ENCODE results near the gene ZSWIM1. TPM values are rescaled to one million over a fixed set of nuclear protein-coding genes. Genes with fewer than 3 reads are reported as not detected.
A peak's percentile ranks its signal among the peaks of the same experiment; 100 is the strongest.

The ZSWIM1 gene
- total and polyA plus RNA-seq, 2 of the 13 experiments (the other 11 are each of a cell fraction or from before 2014, with no cell fraction given): 9.5 to 11.7 TPM

DNA sequence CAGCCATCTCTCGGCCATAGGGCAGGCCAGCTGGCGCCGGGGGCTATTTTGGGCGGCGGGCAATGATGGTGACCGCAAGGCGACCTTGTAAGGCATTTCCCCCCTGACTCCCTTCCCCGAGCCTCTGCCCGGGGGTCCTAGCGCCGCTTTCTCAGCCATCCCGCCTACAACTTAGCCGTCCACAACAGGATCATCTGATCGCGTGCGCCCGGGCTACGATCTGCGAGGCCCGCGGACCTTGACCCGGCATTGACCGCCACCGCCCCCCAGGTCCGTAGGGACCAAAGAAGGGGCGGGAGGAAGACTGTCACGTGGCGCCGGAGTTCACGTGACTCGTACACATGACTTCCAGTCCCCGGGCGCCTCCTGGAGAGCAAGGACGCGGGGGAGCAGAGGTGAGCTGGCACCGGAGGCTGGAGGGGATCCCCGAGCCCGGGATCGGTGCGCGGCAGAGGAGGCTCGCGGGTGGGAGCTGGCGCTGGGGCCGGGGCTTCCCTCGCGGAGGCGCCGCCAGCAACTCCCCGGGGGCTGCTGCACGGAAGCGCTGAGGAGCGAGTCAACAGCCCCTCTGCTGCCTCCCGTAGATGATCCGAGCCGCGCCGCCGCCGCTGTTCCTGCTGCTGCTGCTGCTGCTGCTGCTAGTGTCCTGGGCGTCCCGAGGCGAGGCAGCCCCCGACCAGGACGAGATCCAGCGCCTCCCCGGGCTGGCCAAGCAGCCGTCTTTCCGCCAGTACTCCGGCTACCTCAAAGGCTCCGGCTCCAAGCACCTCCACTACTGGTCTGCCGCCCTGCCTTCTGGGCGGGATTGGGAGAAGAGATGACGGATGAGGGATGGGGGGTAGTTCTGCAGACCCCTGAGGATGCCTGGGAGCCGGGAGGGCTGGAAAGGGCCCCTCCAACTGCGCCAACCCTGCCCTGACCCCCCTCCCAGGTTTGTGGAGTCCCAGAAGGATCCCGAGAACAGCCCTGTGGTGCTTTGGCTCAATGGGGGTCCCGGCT is 10.3 kb downstream of the ZSWIM1 start, which contains the start of the genes CTSA and NEURL2 (continued):
- TF ChIP-seq ZSCAN31 (CRISPR knock-in tag; IDR thresholded peaks at IDR 0.05; ENCODE audit: low read depth) (peak; percentile 99), ZNF460 (CRISPR knock-in tag; IDR thresholded peaks at IDR 0.05; ENCODE audit: borderline replicate concordance) (peak; percentile 87; the same call in 1 of the 2 replicates), MED8 (CRISPR knock-in tag; IDR thresholded peaks at IDR 0.05; ENCODE audit: insufficient replicate concordance) (peak; percentile 99), ZNF7 (CRISPR knock-in tag; IDR thresholded peaks at IDR 0.05) (no peak; the same call in 1 of the 2 replicates), ZNF777 (CRISPR knock-in tag; IDR thresholded peaks at IDR 0.05) (peak; percentile 80), BRD4 (CRISPR knock-in tag; IDR thresholded peaks at IDR 0.05) (peak; percentile 99), ZMAT3 (CRISPR knock-in tag; conservative IDR thresholded peaks at IDR 0.05) (peak; percentile 99), MAFG (CRISPR knock-in tag; IDR thresholded peaks at IDR 0.05) (no peak), NFE2 (CRISPR knock-in tag; IDR thresholded peaks at IDR 0.05) (0 out of 2 replicates have a peak, but pooled peaks have one; percentile 59), SMARCE1 (IDR thresholded peaks at IDR 0.05; ENCODE audit: borderline replicate concordance) (no peak), GATA4 (IDR thresholded peaks at IDR 0.05; ENCODE audit: borderline replicate concordance, low read depth) (peak; percentile 89), XBP1 (CRISPR knock-in tag; IDR thresholded peaks at IDR 0.05) (peak; percentile 91), YY1 (IDR thresholded peaks at IDR 0.05; ENCODE audit: insufficient read depth, insufficient replicate concordance, low read depth, low read length) (peak; percentile 94), ZNF292 (CRISPR knock-in tag; IDR thresholded peaks at IDR 0.05; ENCODE audit: borderline replicate concordance, low read depth) (peak; percentile 92; the same call in 1 of the 2 replicates), ESRRA (CRISPR knock-in tag; IDR thresholded peaks at IDR 0.05; ENCODE audit: low read depth) (peak; percentile 99), ZNF550 (CRISPR knock-in tag; IDR thresholded peaks at IDR 0.05; ENCODE audit: borderline replicate concordance) (peak; percentile 96), EP300 (IDR thresholded peaks at IDR 0.05; ENCODE audit: low read depth in 2 of 2, low read length in 2 of 2) (peak; percentile 87 to 97), EP300 (CRISPR knock-in tag; IDR thresholded peaks at IDR 0.05; ENCODE audit: borderline replicate concordance) (peak; percentile 95), GZF1 (CRISPR knock-in tag; IDR thresholded peaks at IDR 0.05) (peak; percentile 96), ZNF572 (CRISPR knock-in tag; IDR thresholded peaks at IDR 0.05) (peak; percentile 73; the same call in 1 of the 2 replicates), KDM4B (CRISPR knock-in tag; IDR thresholded peaks at IDR 0.05) (peak; percentile 99), DNMT1 (CRISPR knock-in tag; IDR thresholded peaks at IDR 0.05) (peak; percentile 76; the same call in 1 of the 2 replicates), ZNF782 (CRISPR knock-in tag; IDR thresholded peaks at IDR 0.05; ENCODE audit: borderline replicate concordance) (peak; percentile 98), ZBTB7A (CRISPR knock-in tag; IDR thresholded peaks at IDR 0.05) (peak; percentile 92), FOXA1 (IDR thresholded peaks at IDR 0.05) (no peak), FOXA1 (CRISPR knock-in tag; IDR thresholded peaks at IDR 0.05) (peak; percentile 80)
- TF ChIP-seq, protein P1, sequence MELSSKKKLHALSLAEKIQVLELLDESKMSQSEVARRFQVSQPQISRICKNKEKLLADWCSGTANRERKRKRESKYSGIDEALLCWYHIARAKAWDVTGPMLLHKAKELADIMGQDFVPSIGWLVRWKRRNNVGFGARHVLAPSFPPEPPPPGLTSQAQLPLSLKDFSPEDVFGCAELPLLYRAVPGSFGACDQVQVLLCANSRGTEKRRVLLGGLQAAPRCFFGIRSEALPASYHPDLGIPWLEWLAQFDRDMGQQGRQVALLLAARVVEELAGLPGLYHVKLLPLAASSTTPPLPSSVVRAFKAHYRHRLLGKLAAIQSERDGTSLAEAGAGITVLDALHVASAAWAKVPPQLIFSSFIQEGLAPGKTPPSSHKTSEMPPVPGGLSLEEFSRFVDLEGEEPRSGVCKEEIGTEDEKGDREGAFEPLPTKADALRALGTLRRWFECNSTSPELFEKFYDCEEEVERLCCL (CRISPR knock-in tag; IDR thresholded peaks at IDR 0.05; ENCODE audit: borderline replicate concordance): peak; percentile 98
- TF ChIP-seq, protein P2, sequence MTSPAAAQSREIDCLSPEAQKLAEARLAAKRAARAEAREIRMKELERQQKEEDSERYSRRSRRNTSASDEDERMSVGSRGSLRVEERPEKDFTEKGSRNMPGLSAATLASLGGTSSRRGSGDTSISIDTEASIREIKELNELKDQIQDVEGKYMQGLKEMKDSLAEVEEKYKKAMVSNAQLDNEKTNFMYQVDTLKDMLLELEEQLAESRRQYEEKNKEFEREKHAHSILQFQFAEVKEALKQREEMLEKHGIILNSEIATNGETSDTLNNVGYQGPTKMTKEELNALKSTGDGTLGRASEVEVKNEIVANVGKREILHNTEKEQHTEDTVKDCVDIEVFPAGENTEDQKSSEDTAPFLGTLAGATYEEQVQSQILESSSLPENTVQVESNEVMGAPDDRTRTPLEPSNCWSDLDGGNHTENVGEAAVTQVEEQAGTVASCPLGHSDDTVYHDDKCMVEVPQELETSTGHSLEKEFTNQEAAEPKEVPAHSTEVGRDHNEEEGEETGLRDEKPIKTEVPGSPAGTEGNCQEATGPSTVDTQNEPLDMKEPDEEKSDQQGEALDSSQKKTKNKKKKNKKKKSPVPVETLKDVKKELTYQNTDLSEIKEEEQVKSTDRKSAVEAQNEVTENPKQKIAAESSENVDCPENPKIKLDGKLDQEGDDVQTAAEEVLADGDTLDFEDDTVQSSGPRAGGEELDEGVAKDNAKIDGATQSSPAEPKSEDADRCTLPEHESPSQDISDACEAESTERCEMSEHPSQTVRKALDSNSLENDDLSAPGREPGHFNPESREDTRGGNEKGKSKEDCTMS (CRISPR knock-in tag; conservative IDR thresholded peaks at IDR 0.05): peak; percentile 87; the same call in 1 of the 2 replicates
